NOMO-1 (cell line): ENCODE results near the gene SSX4B.
"Not testable (repeated sequence)": the region's sequence is repeated elsewhere in the genome, so short reads cannot be mapped to it uniquely, and the experiment has no call there.

Experiments
- DNase-seq, 2 experiments: peaks; one replicate each; lab custom pipeline; 2025; ENCODE audit not compliant: unreplicated experiment in 2 of 2; lab: John Stamatoyannopoulos, UW

The SSX4B gene, protein sequence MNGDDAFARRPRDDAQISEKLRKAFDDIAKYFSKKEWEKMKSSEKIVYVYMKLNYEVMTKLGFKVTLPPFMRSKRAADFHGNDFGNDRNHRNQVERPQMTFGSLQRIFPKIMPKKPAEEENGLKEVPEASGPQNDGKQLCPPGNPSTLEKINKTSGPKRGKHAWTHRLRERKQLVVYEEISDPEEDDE

DNA sequence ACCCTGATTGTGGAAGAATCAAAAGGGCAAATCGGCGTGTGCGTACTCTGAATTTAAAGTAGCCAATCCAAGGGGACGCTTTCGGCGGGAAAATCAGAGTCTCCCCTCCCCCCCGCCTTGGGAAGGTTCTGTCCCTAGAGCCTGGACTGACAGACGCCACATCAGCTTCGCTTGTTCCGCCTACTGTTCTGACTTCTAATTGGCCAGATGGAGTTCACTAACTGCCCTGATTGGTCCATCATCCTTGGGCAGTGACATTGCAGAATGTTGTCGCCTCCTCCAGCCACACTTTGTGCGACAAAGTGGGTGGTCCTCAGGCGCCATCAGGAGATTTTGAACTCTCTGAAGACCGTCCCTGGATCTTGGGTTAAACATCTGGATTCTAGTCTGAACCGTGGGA, at the start of gene SSX4B:
Gene SSX4B (minus strand): TSS at position 101 of the 400 bp plus-strand sequence. CDS start 588 bp downstream, outside the sequence.
- DNase-seq = not testable (repeated sequence)

DNA sequence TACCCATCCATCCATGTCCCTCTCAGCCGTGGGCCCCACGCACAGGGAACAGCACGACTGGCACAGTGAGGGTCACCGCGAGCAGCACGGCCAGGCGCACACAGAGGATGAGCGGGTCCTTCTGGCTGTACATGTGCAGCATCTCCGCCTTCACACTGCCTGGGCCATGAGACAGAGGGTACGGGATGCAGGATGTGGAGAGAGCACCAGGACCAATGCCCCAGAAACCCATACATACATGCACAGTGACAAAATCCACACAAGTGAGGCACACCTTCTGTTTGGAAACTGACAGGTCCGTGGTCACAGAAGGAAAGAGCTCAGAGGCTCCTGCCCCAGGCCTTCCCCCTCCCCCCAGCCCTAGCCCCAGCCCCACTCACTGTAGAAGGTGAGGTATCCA, 48.8 kb upstream of the SSX4B start:
- no peak for DNase-seq

DNA sequence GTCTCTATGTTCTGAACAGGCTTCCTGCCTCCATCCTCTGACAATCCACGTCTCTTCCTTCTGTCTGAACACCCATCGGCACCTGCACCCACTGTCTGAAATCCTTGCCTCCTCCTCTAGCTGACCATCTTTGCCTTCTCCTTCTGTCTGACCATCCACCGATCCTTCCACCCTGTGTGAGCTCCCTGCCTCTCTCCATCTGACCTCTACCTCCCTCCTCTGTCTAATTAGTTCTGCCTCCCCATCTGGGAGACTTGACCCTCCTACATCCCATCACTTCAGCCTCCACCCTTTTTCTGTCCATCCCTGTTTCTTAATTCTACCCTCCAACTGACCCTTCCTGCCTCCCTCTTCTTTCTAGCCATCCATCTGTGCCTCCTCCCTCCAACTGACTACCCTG, 48.3 kb upstream of the SSX4B start:
- no peak for DNase-seq

DNA sequence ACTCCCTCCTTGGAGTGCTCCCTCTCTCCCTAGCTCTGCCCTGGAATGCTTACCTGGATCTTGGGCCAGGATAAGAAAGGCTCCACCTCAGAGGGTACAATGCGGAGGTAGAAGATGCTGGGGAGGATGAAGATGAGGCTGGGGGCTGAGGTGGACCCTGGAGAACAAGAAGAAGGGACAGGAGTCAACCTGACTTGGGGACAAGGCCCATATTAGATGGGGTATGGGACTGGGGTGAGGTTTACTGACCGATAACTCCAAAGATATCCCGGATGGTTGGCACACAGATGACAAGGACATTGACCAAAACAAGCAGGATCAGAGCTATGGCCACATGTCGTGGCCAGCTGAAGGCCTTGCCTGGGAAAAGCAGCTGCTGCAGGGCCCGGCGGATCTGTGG, 47.7 kb upstream of the SSX4B start:
- DNase-seq = no peak

DNA sequence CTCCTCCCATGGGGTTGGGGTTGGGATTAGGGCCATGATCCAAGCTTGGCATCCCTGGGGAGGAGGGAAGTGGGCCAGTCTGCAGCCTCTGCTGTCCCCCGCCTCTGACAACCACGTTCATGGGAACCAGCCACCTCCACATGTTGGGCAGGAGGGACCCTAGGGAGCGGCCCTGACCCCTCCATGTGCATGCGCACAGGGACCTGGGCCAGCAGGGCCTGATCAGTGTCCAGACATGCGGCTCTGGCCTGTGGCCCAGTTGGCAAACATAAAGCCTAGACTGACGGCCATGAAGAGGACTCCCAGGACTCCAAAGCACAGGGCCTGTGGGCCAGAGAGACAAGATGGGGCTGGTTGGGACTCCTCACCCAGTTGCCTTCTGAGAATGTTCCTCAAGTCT, 47.0 kb upstream of the SSX4B start:
- no peak for DNase-seq

DNA sequence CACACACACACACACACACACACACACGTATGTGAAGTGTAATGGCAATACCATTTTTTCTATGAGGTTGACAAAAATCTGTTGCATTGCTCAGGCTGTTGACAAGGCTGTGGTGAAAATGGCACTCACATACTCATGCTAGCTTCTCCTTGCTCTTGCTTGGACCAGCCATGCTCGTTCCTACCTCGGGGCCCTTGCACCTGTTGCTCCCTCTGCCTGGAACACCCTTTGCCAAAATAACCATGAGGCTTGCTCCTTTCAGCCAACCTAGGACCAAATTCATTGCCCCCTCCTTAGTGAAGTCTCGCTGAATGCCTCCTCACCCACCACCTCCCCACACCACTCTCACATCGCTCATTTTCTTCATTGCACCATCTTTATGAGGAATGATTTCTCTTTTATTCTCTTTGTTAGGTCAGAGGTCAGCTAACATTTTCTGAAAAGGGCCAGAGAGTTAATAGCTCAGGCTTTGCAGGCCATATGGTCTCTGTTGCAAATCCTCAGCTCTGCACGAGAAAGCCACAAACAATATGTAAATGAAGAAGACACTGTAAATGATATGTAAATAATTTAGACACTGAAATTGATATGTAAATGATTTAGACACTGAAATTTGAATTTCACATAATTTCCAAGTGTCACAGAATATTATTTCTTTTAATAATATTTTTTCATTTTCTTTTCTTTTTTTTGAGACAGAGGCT, 45.0 kb upstream of the SSX4B start:
- DNase-seq = no peak

DNA sequence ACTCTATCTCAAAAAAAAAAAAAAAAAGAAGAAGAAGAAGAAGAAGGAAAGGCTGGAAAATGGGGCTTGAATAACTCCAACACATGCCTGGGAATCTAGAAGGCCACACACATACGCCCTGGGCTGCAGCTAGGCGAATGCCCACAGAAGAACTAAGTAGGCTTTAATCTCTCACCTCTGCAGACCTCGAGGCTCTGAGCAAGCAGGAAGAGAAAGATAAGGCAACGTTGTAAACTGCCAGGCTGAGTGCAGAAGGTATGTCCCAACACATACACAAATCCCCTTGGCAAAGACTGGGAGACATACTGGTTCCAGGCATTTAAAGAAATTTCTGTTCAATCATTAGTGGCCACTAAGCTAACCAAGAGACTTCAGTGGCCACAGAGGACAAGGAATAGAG, 39.9 kb upstream of the SSX4B start:
- no peak for DNase-seq

DNA sequence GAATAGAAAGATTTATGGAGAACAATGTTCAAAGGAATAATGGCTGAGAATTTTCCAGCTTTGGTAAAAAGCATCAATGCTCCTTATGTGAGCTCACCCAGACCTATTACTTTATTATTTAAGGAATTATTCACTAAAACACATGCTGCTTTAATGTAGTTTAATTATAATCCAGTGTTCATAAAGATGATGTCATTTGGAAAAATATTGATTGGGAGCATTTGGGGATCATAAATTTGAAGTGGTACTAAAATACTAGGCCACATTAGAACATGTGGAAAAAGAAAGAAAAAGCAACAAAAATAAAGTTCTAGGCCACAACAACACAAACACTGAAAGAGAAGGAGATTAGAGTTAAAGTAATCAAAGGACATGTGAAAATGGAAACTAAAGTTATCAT, 38.3 kb upstream of the SSX4B start:
- DNase-seq = no peak

DNA sequence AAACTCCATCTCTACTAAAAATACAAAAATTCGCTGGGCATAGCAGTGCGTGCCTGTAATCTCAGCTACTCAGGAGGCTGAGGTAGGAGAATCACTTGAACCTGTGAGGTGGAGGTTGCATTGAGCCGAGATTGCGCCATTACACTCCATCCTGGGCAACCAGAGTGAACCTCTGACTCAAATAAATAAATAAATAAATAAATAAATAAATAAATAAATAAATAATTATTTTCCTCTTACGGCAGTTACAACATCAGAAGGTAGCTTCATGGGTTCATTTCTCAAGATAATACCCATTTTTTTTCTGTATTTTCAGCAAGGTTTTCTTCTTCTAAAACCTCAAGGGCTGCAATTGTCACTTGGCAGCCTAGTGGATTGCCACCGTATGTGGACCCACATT, 35.4 kb upstream of the SSX4B start:
- DNase-seq = not testable (repeated sequence)

DNA sequence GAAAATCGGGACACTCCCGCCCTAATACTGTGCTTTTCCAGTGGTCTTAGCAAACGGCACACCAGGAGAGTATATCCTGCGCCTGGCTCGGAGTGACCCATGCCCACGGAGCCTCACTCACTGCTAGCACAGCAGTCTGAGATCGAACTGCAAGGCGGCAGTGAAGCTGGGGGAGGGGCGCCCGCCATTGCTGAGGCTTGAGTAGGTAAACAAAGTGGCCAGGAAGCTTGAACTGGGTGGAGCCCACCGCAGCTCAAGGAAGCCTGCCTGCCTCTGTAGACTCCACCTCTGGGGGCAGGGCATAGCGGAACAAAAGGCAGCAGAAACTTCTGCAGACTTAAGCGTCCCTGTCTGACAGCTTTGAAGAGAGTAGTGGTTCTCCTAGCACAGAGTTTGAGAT, 22.0 kb upstream of the SSX4B start:
- not testable (repeated sequence) for DNase-seq

DNA sequence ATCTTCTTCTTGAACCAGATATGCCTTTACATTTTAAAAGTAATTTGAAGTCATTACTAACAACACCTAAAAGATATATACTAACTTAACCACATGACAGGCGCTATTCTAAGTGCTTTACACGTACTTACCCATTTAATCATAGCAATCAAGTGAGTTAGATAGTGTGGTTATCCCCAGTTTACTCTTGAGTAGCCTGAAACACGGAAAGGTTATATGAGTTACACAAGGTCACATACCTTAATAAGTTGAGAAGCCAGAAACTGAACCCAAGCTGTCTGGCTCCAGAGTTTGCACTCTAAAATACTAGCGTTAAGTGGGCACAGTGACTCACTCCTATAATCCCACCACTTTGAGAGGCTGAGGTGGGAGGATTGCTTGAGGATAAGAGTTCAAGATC, 18.4 kb upstream of the SSX4B start:
- not testable (repeated sequence) for DNase-seq

DNA sequence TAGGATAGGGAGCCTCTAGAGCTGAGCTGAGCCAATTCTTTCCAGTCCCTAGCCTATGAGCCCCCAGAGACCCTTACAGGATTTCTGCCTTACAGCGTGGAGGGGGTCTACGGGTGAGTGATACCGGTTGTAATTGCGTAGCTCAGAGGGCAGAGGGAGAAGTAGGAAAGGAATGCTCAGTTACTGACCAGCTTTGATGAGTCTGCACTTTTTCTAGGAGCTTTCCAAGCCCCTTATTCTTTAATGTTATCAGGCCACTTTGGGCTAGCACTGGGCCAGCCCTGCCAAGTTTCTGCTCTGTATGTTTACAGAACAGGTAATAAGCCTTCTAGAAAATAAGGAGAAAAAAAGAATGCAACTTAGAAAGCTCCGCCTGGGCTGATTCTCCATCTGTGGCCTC, 17.8 kb upstream of the SSX4B start:
- DNase-seq = not testable (repeated sequence)

DNA sequence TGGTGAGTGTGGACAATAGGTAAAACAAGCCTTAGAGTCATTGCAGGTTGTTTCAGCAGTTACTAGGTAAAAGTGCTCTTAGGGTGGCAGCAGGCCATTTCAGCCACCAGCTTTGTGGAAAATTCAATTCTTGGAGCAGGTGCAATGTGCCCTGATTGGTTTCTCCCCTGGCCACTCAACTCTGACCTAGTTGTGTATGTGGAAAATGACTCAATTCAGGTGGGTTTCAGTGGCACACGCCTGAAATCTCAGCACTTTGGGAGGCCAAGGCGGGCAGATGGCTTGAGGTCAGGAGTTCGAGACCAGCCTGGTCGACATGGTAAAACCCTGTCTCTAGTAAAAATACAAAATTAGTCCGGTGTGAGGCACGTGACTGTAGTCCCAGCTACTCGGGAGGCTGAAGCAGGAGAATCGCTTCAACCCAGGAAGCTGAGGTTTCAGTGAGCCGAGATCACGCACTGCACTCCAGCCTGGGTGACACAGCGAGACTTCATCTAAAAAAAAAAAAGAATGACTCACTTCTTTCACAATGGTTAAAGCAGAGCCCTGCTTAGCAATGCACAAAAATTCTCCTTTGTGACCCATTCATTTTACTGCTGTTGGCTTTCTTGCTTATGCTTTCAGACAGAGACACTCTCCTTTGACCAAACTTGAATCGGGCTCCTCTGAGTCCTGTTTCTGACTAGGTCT, 15.4 kb upstream of the SSX4B start:
- DNase-seq = not testable (repeated sequence)

DNA sequence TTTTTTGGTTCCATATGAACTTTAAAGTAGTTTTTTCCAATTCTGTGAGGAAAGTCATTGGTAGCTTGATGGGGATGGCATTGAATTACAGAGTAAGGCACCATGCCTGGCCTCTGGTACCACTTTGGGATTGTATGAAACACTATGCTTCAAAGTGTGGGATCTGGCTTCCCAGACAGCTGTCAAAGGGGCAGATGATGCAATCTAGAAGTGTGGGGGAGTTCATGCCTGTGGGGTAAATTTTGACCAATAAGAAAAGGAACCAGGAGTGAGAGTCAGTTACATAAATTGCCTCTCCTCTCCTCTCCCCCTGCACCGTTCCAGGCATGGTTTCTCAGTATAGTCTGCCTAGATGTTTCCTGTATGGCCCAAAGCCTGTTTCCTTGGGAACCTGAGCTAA, 13.9 kb downstream of the SSX4B start:
- DNase-seq = not testable (repeated sequence)

DNA sequence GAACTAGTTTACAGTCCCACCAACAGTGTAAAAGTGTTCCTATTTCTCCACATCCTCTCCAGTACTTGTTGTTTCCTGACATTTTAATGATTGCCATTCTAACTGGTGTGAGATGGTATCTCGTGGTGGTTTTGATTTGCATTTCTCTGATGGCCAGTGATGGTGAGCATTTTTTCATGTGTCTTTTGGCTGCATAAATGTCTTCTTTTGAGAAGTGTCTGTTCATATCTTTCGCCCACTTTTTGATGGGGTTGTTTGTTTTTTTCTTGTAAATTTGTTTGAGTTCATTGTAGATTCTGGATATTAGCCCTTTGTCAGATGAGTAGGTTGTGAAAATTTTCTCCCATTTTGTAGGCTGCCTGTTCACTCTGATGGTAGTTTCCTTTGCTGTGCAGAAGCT, 14.8 kb downstream of the SSX4B start:
- not testable (repeated sequence) for DNase-seq

DNA sequence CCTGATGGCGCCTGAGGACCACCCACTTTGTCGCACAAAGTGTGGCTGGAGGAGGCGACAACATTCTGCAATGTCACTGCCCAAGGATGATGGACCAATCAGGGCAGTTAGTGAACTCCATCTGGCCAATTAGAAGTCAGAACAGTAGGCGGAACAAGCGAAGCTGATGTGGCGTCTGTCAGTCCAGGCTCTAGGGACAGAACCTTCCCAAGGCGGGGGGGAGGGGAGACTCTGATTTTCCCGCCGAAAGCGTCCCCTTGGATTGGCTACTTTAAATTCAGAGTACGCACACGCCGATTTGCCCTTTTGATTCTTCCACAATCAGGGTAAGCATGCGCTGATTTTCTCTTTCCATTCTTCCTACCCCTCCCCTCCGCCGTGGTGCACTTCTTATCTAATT, 28.5 kb downstream of the SSX4B start, which contains the start of gene SSX4:
Gene SSX4 (plus strand): TSS at position 301 of the 400 bp plus-strand sequence. CDS start 515 bp downstream, outside the sequence.
- not testable (repeated sequence) for DNase-seq

DNA sequence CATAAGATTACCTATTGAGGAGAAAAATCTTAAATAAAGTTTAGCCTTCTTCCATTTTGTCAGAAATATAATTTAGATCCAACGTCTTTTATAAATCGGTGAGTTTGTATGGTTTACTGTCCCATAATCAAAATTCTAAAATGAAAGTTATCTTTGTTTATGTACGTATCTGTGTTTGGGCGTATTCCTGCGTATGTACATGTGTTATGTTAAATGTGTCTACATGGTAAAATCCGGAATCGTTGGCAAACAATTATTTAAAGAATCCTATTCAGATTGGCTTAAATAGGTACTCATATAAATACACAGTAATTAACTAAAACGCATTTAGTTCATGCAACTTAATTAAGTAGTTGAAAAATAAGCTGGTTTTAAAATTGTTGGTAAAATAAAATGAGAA, 41.4 kb downstream of the SSX4B start:
- DNase-seq = not testable (repeated sequence)

DNA sequence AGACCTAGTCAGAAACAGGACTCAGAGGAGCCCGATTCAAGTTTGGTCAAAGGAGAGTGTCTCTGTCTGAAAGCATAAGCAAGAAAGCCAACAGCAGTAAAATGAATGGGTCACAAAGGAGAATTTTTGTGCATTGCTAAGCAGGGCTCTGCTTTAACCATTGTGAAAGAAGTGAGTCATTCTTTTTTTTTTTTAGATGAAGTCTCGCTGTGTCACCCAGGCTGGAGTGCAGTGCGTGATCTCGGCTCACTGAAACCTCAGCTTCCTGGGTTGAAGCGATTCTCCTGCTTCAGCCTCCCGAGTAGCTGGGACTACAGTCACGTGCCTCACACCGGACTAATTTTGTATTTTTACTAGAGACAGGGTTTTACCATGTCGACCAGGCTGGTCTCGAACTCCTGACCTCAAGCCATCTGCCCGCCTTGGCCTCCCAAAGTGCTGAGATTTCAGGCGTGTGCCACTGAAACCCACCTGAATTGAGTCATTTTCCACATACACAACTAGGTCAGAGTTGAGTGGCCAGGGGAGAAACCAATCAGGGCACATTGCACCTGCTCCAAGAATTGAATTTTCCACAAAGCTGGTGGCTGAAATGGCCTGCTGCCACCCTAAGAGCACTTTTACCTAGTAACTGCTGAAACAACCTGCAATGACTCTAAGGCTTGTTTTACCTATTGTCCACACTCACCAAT, 43.9 kb downstream of the SSX4B start:
- DNase-seq = not testable (repeated sequence)

DNA sequence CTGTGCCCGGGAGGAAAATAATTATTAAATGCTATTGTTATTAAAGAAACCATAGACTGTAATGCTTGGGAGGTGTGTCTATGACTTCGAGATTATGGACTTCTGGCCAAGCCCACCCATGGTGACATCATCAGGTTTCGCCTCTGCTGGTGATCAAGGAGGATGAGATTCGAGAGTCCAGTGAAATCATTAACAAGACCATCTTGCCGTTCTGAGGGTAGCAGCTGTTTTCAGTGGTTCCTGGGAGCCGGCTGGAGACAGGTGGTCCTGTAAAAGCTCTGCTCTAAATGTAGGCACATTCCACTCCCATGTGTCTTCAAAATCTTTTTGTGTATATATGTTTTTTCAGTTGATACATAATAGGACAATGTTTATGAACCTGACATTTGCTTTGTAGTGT, 52.5 kb downstream of the SSX4B start:
- DNase-seq = not testable (repeated sequence)

DNA sequence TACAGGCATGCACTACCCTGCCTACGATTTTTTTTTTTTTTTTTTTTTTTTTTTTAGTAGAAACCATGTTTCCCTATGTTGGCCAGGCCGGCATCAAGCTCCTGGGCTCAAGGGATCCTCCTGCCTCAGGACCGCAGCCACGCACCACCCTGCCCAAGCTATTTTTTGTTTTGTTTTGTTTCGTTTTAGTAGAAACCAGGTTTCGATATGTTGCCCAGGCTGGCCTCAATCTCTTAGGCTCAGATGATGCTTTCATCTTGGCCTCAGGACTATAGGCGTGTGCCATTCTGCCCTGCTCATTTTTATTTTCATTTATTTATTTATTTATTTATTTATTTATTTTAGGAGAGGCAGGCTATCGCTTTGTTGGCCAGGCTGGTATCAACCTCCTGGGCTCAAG, 54.1 kb downstream of the SSX4B start:
- no peak for DNase-seq
